DND-41 (cell line): ENCODE results near the gene SYNJ1.

Source experiments
- CTCF ChIP-seq: IDR thresholded peaks from 2 replicates; pipeline ENCODE4 v1.5.1; 2012; ENCODE audit warnings: borderline replicate concordance, low read length, moderate library complexity, mild to moderate bottlenecking; ENCODE audit not compliant: poor library complexity, severe bottlenecking; ENCODE audit errors: extremely low read depth
- EZH2 ChIP-seq: IDR thresholded peaks from 3 replicates; pipeline ENCODE4 v1.6.1; 2012; ENCODE audit warnings: borderline replicate concordance, low read depth, mild to moderate bottlenecking, moderate library complexity, low read length, inconsistent platforms; ENCODE audit not compliant: severe bottlenecking

DNA sequence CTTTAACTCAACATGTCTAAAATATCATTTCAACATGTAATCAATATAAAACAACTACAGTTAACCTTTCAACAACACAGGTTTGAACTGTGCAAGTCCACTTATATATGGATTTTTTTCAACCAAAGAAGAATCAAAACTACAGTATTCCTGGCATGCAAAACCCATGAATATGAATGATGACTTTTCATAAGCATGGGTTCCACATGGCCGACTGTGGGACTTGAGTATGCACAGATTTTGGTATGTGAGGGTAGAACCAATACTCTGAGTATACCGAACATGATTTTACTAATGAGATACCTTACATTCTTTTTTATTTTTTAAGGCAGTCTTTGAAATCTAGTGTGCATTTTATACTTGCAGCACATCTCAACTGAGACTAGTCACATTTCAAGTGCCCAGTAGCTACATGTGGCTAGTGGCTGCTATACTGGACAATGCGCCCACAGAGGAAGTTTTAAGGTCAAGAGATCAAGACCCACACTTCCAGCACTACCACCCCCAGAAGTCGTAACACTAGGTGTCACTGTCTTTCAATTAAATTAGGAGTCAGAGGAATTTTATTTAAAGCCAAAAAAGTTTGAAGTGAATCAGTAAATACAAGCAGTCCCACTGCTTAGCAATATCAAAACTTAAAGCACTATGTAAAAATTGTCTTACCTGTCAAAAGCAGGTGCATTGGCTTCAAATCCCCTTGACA is 40.0 kb downstream of the SYNJ1 start:
- TF ChIP-seq CTCF, result peak; percentile 40
- no peak for TF ChIP-seq EZH2
